Stimulated activated CD4-positive, alpha-beta T cell treated with anti-CD3 and anti-CD28 coated beads, TNF-alpha, amount 100 ng/mL, for 48 hours (primary cell): Measurements from ENCODE around the gene KRT13.
A peak's percentile ranks its signal among the peaks of the same experiment; 100 is the strongest.
"Not testable (repeated sequence)": the region's sequence is repeated elsewhere in the genome, so short reads cannot be mapped to it uniquely, and the experiment has no call there.

Source experiments
- DNase-seq, 3 donors: peaks; one replicate each; pipeline ENCODE4 v3.0.0-alpha.2; 2020; ENCODE audit warnings: low read depth in 3 of 3

The KRT13 gene

DNA sequence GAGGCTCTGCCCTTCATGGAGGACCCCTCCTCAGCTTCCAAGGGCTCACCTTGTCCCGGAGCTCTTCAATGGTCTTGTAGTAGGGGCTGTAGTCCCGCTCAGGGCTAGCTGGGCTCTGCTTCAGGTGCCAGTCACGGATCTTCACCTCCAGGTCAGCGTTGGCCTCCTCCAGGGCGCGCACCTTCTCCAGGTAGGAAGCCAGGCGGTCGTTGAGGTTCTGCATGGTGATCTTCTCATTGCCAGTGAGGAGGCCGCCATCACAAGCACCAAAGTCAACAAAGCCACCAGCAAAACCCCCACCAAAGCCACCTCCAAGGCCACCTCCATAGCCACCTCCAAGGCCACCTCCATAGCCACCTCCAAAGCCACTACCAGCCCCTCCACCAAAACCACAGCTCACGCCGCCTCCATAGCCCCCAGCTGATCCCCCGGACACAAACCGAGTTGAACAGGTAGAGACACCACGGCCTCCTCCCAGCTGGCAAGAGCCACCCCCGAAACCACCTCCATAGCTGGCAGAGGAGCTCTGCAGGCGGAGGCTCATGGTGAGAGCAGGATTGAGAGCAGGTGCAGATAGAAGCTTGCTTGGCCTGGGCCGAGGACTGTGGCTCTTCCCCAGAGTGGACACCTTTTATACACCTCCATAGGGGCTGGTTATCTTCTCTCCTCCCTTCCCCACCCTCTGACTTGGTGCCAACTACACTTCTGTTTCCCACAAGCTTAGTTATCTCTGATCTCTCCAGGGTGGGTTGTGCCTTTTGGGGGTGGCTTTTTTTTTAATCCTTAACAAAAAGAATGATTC, at the start of gene KRT13:
KRT13 (minus strand) TSS at position 606 of the 802 bp plus-strand sequence; CDS start at position 544, 62 bp downstream.
- no peak for DNase-seq

DNA sequence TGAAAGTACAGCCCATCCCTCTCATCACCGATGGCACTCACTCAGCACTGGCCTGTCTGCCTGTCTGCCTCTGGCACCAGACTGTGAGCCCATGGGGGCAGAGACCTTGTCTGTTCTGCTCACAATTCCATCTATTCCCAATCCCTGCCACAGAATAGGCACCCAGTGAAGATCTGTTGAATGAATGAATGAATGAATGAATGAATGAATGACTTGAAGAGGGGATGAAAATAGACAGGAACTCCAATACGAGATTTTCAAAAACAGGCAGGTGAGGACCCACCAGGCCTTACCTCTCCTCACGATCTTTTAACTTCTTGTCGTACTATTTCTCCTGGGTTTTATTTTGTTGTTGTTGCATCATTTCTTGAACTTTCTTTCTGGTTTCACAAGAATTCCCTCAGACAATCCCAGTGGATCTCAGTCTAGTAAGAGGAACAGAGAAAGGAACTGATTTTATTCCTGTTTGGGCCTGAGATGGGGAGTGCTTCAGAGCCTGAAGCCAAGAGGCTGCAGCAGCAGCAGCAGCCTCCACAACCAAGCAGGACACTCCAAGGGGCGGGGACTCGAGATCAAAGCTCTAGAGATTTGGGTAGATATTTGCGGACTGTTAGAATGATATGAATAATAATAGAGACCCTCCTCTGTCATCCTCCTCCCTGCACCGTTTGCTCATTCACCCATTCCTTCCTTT, 48.7 kb upstream of the KRT13 start:
- no peak for DNase-seq

DNA sequence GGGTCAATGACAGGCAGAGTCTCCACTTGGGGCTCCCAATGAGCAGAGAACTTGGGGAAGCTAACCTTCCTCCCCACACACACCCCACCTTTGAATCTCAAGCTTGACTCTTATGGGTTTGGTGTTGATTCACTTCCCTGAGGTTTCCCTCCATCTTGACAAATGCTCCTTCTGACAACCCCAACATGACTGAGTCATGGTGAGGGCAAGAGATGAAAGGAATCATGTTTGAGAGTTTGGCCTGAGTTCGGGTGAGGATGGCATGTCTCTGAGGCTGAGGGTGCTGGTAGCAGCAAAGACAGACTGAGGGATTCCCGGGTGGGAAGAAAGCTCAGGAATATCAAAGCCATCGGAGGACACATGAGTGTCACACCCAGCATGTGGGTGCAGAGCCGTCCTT, 47.8 kb upstream of the KRT13 start:
- DNase-seq = no peak

DNA sequence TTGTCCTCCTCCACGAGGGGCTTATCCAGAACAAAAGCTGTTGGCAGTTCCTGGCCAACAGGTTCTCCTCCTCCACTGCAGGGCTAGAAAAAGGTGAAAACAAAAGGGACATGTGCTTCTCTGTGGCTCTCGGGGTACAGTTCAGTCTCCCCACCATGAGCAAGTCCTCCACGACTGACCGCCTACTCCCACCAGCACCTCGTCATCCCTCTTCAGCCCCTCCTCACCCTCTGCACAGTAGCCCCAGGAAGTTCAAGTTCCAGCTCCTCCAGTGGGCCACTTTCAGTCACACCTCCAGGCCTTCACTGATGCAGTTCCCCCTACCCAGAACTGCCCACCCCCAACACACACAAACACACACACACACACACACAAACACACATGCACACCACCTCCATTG, 47.0 kb upstream of the KRT13 start:
- no peak for DNase-seq

DNA sequence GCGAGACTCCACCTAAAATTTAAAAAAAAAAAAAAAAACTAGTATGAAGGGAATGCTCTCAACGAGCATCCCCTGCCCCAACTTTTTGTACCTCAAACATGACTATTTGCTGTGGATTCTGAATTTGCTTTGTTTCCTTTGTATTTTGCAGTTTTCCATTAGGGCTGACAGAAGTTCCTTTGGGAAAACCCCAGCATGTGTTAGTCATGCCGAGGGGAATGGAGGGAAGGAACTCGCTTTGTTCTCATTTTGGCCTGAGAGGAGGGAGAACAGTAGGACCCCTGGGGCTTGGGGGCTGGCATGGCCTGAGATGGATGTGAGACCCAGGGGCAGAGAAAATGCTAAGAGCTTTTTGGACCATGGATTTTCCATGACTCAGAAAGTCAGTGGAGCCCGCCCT, 46.0 kb upstream of the KRT13 start:
- no peak for DNase-seq

DNA sequence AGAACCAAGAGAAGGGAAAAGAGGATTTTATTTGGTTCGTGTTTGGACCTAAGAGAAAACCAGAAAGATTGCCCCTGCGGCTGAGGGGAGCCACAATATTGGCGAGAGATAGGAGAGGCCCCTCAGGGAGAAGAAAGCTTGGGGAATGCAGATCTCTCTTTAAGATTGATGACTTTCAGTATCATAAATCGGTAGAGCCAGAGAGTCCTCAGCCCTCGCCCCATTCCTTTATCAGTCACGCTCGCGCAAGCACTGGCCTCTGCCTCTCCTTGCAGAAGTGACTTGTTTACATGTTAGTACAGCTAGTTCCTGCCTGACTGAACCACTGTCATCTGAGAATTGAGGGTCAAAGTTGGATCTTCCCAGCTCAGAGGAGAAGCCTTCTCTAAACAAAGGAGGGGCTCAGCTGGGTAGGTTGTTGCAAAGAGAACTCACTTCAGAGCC, 44.2 kb upstream of the KRT13 start:
- no peak for DNase-seq

DNA sequence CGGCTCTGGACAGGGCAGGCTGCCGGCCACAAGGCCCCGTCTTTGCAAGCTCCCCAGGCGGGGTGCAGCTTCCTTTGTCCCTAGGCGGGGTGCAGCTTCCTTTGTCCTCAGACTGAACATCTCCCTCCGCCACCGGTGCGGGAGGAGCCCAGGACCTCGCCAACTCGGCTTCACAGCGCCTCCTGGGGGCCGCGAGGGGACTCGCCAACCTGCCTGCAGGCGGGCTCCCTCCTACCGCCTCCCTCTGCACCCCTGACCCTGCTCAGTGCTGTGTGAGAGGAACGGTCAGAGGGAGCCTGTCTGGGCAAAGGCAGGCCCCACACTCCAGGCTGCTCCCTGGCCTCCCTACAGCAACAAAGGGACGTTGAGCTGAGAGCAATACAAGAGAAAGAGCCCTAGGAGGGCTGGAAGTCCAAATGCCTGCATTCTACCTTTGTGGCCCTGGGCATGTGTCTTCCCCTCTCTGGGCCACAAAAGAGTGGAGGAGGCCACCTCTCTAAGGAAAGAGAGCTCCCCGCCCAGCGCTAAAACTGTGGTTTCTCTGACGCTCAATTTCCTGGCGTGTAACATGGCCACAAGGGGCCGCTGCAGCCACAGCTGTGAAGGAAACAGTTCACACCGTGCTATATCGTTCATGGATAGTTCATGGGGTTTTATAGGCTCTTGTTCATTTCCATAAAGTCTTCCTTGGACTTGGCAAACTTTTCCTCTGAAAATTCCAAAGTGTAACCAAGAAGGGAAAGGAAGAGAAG, 43.6 kb upstream of the KRT13 start:
- peak; percentile 69 to 84 (median 69) for DNase-seq

DNA sequence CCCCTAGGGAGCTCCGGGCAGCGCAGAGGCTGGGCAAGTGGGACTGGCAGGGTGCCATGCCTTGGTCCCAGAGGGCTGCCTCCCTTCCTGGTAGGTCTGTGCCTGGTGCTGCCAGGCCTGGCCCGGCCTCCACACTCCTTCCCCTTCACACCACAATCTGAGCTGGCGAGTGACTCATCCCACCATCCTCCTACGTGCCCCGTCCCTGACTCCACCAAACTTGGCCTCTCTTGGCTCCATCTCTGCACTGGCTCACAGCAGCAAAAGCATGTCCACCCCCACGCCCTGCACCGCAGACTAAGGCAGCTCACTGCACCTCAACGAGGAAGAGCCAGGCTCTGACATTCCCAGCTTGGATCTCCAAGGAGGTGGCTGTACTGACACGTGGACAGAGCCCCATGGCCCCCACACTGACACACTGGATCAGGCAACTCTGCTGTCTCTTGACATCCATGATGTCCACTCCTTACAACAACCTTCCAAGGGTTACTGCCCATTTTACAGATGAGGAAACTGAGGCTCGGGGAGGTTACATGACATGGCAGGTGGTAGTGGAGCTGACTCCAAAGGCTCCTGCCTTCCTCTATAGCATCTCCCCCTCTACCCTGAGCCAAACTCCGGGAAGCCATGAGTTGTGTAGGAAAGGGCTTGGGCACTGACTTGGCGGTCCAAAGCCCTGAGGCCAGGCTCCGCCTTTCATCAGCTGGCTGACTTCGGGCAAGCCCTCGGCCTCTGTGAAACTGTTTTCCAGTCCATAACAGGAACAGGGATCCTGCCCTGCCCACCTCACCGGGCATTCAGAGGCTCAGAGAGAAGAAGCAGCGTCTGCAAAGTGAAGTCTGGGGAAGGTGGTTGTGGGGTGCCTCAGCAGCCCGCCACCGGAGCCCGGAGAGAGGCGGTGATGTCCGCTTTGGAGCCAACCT, 42.8 kb upstream of the KRT13 start:
- DNase-seq = peak; percentile 53 to 77 (median 64)

DNA sequence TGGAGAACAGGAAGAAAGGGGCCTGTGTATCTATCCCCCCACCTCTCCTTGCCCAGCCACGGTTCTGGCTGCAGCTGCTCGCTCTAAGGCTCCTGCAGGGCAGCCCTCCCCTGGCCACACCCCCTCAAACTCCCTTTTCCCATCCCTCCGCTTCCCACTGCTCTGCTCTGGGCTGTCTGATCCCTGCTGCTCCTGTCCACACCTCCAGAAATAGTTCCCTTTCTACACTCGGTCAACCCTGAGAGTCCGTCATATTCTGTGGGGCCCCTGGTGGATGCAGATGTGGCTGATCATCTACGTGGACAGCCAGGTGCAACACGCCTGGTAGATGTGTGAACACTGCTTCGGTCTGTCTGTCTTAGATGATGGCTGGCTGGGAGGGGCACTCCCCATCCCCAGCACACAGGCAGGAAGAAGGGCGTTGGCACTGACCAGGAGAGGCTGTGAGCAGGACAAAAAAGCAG, 42.0 kb upstream of the KRT13 start:
- no peak for DNase-seq

DNA sequence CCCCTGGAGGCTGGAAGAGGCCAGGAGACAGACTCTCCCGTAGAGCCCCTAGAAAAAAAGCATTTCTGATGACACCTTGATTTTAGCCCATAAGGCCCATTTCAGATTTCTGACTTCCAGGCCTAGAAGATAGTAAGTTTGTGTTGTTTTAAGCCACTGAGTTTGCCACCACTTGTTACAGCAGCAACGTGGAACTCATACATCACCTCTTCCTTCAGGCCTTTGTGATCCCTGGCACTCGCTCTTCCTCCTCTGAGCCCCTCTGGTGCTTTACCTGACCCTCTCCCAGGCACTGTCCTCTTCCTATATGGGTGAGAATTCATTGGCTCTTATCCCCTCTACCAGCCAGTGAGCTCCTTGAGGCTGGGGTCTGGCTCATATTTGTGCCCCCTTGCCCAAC, 41.4 kb upstream of the KRT13 start:
- DNase-seq = no peak

DNA sequence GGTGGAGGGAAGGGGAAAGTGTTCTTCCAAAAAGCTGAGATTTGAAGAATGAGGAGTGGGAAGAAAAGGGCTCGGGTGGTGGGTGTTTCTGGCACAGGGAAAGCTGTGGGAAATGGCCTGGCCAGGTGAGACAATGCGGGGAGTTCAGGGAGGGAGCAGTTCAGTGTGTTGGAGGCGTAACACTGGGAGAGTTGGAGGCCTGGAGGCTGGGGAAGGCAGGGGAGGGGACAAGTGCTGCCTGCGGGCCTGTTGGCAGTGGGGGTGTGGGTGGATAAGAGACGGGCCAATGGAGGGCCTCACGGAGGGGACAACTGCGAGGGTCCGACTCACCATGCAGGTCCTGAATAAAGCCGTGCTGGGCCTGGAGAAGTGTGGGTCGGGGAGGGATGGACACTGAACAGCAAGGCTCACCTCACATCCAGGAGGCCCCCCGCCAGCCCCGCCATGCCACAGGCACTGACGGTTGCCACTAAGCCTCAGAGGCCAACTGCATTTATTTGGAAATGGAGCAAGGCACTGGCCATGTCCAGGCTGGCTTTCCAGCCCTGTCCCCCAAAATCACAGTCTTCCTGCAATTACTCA, 40.5 kb upstream of the KRT13 start:
- no peak for DNase-seq

DNA sequence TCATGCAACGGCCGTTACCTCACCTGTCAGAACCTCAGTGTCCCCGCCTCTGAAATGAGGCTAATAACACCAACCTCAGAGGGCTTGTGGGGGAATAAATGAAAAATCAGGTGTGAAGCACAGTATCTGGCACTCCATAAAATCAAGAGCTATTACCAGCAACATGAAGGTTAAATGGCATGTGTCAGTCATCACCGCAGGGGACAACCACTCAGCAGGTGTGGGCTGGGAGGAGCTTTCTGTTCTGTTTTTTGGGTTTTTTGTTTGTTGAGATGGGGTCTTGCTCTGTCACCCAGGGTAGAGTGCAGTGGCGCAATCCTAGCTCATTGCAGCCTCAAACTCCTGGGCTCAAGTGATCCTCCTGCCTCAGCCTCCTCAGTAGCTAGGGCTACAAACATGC, 39.5 kb upstream of the KRT13 start:
- DNase-seq = no peak

DNA sequence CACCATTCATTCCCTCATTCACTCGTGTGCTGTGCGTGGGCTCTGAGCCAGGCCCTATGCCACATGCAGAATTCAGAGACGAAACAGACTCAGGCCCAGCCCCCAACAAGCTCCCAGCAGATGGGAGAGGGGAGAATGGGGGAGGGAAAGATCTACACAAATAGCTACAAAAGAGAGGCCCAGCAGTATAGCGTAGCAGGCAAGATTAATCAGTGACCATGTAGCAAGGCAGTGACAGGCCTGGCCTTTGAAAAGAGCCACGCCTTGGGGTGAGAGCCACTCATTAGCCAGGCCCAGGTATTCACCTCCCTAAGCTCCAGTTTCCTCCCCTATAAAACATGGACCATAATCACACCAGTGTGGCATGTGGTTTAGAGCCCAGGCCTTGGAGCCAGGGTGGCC, 39.1 kb upstream of the KRT13 start:
- DNase-seq = no peak

DNA sequence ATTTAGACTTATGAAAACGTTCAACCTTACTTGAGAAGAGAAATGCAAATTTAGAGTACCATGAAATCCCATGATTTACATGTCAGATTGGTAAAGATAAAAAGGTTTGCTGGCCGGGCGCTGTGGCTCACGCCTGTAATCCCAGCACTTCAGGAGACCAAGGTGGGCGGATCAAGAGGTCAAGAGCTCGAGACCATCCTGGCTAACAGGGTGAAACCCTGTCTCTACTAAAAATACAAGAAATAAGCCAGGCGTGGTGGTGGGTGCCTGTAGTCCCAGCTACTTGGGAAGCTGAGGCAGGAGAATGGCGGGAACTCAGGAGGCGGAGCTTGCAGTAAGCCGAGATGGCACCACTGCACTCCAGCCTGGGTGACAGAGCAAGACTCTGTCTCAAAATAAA, 37.4 kb upstream of the KRT13 start:
- DNase-seq = not testable (repeated sequence)

DNA sequence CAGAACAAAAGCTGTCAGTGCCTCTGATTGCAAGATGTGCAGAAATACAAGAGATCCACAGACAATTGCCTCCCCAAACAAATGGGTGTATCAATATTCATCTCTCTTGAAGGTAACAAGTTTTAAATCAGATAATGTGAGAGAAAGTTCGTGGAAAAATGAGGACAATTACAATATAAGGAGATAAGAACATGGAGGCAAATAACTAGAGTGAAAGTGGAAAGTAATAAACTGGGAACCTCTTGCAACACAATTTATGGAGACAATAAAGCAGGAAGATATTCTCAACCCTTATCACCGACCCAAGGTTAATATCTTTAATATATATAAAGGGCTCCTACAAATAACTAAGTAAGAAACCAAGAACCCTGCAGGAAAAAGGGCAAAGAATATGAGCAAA, 36.9 kb upstream of the KRT13 start:
- no peak for DNase-seq

DNA sequence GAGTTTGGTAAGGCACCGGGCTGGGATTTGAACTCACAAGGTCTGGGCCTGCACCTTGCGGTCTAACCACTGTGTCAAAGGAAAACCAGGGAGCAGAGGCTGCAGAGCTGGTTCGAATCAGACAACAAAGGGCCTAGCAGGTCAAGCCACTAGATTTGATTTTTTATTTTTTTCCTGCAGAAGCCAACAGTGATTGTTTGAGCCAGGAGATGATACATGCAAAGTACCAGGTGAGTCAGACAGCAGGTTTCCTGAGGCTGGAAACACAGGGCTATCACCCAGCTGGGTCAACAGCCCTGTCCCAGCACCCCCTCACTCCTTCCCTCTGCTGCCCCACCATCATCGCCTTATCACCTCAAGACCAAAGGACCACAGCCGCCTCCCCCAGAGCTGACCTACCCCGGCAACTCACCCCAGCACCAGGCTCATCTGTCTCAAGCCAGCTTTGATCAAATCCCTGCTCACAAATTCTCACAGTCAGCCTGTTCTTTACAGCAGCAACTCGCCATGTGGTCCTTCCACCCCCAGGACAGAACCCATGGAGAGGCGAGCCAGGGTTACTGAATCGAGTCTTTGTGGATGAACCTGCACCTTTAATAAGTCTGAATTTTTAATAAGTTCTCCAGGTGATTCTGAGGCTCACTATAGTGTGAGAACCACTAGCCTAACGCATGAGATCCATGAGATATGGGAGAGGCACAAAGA, 35.7 kb upstream of the KRT13 start:
- no peak for DNase-seq

DNA sequence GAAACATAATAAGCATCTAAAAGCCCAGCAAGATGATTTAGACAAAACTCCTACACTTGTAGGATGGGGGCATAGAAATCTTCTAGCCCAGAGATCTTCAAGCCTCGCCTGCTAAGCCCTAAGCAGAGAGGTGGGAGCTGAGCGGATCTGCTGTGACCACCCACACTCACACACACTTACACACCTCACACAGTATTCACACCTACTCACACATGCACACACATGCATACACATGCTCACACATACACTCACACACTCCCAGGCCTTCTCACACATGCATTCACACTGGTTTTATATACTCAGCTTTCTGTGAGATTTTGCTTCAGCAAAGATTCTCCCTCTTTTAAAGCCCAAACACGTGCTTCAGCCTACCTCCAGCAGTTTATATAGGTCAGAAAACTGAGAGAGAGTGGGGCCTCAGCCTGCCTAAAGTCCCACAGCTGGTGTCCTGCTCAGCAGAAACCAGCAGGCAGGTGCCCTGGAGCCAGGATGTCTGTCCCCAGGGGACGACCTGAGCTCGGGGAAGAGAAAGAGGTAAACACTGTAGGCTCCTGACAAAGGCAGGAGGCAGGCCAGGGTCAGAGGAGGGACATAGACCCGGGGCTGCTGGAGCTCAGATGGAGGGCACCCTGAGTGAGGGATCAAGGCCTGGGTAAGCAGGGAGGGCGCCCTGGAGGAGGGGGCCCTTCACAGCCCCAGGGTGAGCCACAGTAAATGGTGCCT, 34.7 kb upstream of the KRT13 start:
- DNase-seq = no peak

DNA sequence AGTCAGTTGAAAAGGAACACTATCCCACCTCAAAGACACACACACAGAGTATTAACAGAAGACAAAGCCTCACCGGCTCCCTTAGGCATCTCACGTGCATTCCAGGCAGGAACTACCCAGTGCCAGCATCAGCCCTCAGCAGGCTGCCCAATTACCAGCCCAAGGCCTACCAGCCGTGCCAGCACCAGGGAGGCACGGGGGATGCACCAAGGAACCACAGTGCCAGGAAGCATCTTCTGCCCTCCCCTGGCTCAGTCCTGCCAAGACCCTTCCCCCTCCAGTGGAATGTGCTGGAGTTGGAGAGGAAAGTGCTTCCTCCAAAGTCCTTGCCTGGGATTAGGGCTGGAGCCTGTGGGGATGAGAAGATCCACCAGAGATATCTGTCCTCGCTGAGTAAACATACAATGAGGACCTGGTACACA, 33.7 kb upstream of the KRT13 start:
- DNase-seq = no peak

DNA sequence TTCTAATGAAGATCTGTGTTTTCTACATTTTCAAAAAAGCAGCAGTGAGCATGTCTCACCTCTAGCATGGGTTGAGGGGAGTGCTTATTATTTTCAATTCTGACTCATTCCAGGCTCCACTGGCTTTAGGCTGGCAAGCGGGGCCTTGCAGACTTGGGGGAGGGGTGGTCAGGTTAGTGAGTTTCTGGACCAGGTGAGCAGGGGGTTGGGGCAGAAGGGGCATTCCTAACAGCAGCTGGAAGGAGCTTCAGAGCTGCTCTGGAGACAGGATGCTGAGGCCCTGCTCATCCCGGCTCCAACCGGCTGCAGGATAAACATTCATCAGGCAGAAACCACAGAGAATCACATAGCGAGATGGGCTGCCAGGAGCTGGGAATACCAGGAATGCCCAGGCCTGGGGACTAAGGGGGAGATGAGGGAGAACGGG, 33.2 kb upstream of the KRT13 start:
- DNase-seq = no peak

DNA sequence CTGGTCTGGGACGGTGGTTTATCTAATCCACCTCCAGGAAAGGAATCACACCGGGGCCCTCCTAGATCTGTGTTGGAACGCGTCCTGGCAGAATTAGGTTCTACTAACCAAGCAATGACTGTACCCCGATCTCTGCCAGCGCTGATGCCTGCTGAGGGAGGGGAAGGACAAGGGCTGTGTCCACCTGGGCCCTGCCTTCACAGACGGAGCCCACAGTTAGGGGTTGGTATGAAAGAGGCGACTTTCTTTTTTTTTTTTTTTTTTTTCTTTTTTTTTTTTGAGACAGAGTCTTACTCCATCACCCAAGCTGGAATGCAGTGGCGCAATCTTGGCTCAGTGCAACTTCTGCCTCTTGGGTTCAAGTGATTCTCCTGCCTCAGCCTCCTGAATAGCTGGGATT, 32.6 kb upstream of the KRT13 start:
- DNase-seq = no peak
